Ammon's horn (tissue), 1 donor: ENCODE measurements around the gene RNF166.

Experiments
- DNase-seq: peaks from one replicate; pipeline ENCODE4 v3.0.0-alpha.2; 2016; ENCODE audit warnings: low spot score

Gene RNF166

DNA sequence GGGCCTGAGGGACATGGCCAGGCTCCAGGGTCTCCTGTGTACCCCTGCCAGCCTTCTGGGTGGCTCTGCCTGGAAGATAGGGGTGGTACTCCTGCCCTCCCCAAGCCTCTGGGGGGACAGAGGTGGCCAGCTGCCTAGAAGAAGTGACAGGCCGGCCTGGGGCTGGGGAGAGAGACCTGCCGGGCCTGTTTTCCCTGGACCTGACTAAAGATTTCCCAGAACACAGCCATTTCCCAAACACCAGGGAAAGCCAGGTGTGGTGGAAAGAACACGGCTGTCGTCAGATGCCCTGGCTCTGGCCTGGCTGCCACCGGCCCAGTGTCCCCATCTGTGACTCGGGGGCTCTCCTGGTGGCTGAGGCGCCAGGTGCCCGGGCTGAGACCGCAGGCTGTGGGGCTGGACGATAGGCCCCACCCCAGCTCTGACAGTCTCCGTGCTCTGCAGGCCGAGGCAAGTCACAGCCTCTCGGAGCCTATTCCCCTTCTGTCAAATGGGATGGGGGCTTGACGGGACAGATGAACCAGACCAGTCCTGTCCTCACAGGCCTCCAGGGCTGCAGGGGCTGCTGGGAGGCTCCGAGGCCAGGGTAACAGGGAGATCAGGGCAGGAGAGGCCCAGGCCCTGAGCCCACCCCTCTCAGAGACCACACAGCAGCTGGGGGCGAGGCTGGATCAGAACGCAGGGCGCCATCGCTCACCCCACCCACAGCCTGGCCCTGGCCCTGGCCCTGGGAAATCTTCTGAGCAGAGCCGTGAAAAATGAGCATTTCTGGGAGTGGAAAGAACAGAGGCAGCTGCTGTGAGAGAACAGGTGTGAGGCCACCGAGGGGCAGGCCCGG lies 33.1 kb upstream of the RNF166 start:
- DNase-seq = no peak

GRCh38 chr16:88738151-88739084 lies 32.2 kb upstream of the RNF166 start:
- no peak for DNase-seq

- peak; percentile 77 for DNase-seq
Measured at GRCh38 chr16:88737298-88738150, 31.3 kb upstream of the RNF166 start.

DNA sequence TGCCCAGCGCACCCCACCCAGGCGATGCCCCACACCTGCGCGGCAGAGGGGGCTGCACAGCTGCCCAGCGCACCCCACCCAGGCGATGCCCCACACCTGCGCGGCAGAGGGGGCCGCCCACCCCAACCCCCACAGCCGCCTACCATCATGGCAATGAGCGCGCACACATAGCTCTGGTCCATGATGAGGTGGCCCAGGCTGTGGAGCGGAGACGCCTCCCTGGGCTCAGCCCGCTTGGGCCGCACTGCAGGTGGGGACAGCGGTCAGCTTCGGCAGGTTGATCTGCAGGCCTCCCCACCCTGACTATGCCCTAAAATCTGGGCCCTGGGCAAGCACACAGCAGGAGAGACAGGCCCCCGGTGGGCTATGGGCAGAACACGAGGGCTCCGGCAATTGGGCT lies 30.3 kb upstream of the RNF166 start:
- DNase-seq = no peak

GRCh38 chr16:88736088-88736487 lies 29.9 kb upstream of the RNF166 start:
- no peak for DNase-seq

GRCh38 chr16:88735616-88736015 lies 29.4 kb upstream of the RNF166 start:
- DNase-seq = no peak

DNA sequence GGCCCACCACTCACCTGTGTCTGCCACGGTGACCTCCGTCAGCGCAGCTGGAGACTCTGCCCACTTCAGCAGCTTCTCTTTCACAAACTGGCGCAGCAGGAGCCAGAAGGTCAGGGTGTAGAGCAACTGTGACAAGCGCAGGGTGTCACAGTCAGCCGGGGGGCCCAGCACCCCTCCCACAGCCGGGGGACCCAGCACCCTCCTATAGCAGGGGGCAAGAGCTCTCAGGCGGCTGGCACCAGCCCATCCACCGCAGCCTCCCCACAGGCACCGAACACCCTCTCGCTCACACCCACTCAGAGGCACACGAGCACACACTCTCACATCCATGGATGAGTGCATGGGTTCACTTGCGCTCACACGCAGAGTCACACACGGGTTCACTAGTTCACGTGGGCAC lies 28.9 kb upstream of the RNF166 start:
- DNase-seq = no peak

DNA sequence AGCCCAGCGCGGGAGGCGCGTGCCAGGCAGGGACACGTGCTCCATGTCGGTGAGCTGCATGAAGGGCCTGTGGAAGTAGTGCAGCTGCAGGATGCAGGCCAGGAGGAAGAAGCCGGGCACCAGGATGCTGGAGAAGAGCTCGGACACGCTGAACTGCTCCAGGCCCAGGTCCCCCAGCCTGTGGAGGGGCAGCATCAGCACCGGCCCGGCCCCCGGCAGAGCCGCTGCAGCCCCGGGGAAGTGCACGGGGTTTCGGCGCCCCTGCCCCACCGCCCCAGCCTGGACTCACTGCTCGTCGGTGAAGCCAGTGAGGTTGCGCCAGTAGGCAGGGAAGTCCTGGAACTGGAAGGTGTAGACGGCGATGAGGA lies 28.1 kb upstream of the RNF166 start:
- DNase-seq = no peak

GRCh38 chr16:88733630-88734360 lies 27.6 kb upstream of the RNF166 start:
- no peak for DNase-seq

DNA sequence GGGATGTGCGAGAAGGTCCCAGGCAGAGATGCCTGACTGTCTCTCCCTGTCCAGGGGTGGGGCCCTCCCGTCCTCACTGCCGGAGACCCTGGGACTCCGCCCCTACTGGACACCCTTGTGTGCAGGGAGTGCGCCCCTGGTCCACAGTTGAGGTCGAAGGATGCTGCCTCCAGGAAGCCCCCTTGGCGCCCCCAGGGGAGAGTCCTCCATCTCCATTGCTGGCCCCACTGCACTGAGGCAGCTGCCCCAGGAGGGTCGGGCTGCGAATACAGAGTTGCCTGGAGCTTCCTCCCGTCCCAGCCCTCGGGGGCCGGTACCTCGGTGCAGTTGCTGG lies 26.7 kb upstream of the RNF166 start:
- DNase-seq = no peak

DNA sequence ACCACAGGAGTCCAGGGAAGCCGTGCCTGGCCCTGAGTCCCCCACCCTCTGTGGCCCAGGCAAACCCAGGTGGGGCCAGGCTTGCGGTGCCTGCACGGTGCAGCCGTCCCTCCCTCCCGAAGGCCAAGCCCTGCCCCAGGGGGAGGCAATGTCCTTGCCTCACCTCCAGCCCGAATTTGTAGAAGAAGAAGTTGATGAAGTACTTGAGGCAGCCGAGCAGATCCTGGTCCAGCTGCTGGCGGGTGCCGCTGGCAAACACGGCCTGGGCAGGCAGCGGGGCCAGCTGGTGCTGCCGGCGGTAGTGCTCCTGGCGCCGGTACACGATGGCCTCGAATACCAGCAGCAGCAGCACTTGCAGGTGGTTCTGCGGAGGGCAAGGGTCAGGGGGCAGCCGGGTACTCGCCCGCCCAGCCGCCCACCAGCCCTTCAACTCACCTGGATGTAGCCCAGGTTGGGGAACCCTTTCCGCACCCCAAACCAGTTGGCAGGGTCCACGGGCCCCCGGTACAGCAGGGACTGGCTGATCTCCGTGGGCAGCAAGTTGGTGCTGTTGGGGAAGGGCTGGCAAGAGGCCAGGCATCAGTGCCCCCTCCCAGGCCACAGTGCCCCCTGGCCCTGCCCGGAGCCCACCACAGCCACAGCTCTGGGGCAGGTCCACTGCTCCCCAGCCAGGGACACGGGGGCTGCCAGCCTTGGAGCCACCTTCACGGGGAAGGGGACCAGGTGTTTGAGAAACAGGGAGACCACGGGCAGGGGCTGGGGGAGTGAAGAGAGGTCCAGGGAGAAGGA lies 26.2 kb upstream of the RNF166 start:
- no peak for DNase-seq

- DNase-seq = no peak
Measured at GRCh38 chr16:88731699-88732098, 25.5 kb upstream of the RNF166 start.

DNA sequence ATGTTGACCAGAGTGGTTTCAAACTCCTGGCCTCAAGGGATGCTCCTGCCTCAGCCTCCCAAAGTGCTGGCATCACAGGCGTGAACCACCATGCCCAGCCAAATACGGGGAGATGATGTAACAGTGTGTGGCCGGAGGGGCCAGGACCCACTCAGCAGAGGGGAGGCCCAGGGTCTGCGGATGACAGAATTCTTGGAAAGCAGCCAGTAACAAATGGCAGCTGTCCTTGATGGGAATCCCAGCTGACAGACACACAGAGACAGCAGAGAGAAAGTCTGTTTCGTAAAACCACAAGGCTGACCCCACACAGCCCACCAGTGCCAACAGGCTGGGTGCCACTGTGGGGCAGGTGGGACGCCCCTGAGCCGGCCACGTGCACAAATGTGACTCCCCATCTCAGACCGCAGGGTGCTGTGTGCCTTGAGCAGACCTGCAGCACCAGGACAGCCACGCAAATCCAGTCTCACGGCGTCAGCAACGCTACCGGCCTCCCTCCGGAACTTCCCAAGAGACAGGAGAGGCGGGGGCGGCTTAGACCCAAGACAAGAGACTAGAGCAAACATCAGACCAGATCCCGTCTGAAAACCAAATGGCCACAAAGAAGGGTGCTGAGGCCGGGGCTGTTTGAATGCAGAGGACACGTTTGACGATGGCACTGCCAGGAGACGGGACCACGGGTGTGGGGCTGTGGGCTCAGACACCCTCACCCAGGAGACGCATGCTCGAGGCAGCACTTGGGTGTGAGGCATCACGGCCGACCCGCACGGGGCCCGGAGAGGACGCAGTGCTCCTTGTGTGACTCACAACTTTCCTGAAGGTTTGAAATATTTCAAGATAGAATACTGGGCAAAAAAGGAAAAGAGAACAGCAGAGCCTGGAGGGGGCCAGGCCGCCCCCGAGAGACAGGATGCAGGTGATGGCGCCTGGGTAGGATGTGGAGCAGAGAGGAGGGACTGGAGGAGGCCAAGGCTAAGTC lies 24.7 kb upstream of the RNF166 start:
- no peak for DNase-seq

DNA sequence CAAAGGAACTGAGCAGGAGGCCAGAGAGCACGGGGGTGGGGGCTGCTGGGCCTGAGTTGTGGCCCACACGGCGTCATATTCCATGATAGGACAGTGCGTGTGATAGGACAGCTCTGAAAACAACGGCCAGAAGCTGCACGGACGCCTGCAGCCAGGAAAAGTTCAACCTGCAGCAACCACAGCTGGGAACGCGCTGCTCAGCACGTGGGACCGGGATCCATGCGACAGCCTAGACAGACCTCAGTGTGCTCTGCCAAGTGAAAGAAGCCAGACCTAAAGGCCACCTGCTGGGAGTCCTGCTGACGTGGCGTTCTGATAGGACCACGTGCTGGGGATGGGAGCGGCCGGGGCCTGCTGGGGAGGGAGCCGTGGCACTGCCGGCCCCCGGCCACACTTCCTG lies 21.7 kb upstream of the RNF166 start:
- DNase-seq = no peak

DNA sequence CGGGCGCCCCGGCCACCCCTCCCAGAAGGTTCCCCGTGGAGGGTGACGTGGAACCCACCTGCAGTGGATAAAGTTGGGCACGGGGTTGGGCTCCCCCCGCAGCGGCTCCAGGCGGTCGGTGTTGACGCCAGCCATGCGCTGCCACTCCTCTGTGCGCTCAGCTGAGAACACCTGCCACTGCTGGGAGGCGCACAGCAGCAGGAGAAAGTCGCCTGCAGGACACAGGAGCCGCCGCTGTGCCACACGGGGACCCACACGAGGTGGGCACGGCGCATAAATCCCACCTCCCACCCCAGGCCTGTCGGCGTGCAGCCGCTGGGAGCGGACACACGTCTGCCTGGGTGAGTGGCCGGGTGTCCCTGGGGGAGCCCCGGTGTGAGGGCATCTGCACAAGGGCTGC lies 20.8 kb upstream of the RNF166 start:
- DNase-seq = no peak

DNA sequence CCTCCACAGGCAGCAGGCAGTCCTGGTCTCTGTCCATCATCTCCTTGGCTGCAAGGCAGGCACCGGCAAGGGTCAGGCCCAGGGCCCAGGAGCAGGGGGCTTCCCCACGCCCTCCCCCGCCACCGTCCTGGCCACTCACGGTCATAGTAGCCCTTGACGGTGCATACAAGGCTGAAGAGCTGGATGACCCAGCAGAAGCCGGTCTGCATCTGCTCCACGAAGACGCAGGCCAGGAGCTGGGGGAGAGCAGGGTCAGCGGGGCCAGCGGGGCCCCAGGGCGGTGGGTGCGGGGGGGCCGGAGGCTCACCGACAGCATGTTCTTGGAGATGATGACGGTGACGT lies 20.2 kb upstream of the RNF166 start:
- DNase-seq = no peak

DNA sequence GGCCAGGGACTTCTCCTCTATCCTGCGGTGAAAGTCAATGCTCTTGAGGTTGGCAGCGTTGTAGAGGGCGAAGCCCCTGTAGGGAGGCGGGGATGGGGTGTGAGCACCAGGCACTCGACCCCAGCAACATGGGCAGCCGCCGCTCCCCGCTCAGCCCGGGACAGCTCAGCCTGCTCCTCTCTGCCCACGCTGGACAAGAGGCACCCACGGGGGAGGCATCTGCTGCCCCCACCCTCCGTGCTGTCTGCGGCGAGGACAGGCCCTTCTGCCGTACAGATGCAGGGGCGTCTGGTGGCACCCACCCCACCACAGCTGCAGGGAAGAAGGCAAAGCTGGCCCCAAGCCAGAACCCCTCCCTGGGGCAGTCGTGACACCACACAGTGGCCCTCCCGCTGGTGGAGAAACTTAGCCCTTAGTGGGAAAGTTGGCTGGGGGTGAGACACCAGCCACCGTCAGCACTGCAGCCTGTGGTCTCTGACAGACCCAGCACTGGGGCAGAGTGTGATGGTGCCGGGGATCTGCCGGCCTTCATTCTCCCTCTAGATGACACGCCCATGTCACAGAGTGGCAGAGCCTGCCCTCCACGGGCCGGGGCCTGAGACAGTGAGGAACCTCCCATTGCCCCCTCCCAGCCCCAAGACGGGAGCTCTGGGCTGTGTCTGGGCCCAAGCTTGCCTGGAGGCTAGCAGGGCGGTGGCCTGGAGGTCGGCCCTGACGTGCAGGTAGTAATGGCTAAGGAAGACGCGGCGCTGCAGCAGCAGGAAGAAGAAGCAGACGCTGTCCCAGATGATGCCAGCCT lies 19.6 kb upstream of the RNF166 start:
- no peak for DNase-seq

DNA sequence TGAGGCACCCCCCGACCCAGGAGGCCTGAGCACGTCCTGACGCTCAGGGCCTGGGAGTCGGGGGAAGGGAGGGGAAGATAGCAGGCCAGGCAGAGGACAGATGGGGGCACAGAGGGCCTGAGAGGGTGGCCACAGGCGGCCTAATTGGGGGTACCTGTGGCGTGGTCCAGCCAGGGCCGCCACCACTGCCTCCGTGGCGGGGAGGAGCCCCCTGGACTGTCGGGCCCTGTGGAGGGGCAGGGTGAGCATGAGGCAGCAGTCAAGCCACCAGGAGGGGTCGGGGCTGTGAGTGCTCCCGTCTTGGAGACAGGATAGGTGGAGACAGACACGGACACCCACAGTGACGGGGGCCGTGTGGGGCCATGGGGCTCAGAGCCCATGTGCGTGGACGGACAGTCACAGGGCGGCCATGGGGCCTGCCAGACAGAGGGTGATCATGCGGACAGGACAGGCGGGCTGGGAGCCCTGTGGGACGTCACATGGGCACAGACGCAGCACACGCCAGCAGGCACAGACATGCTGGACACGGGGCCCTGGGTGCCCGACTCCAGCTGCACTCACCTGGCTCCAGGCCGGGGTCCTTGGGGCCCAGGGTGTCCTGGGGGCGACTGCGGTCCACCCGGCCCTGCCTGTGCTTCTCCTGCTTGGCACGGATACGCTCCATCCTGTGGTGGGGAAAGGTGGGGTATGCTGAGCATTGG lies 18.8 kb upstream of the RNF166 start:
- DNase-seq = no peak
